HepG2 (cell line): ENCODE data around the gene GDF7. TPM values are rescaled to one million over a fixed set of nuclear protein-coding genes. Genes with fewer than 3 reads are reported as not detected.

Source experiments
- AGO1 ChIP-seq: fragments of 200-400 bp; formaldehyde crosslinking; IDR thresholded peaks from 2 replicates; pipeline ENCODE4 v1.6.1; 2017; ENCODE audit warnings: mild to moderate bottlenecking, low read depth, low read length, moderate library complexity; ENCODE audit not compliant: poor library complexity, severe bottlenecking
- FOXC1 ChIP-seq: sonication (generic); formaldehyde crosslinking; IDR thresholded peaks from 2 replicates; pipeline ENCODE4 v1.8.0; 2022; ENCODE audit warnings: mild to moderate bottlenecking, missing genetic modification reagents, borderline replicate concordance
- FOXO1 ChIP-seq: sonication (generic); formaldehyde crosslinking; IDR thresholded peaks from 2 replicates; pipeline ENCODE4 v1.4.0; 2020; ENCODE audit warnings: missing genetic modification reagents
- GATAD2A ChIP-seq: IDR thresholded peaks from 2 replicates; pipeline ENCODE4 v1.6.1; 2016
- MTA3 ChIP-seq: sonication (generic); formaldehyde crosslinking; IDR thresholded peaks from 2 replicates; pipeline ENCODE4 v1.4.0; 2020; ENCODE audit warnings: missing genetic modification reagents
- PAWR ChIP-seq: sonication (generic); formaldehyde crosslinking; IDR thresholded peaks from 2 replicates; pipeline ENCODE4 v1.4.0; 2020; ENCODE audit warnings: missing genetic modification reagents, mild to moderate bottlenecking, borderline replicate concordance
- POGZ ChIP-seq: sonication (generic); formaldehyde crosslinking; IDR thresholded peaks from 2 replicates; pipeline ENCODE4 v1.4.0; 2020; ENCODE audit warnings: mild to moderate bottlenecking, missing genetic modification reagents
- SMARCC2 ChIP-seq: fragments of 450-650 bp; IDR thresholded peaks from 2 replicates; pipeline ENCODE4 v1.6.1; 2017; ENCODE audit warnings: antibody characterized with exemption, mild to moderate bottlenecking
- ZNF136 ChIP-seq: sonication (generic); formaldehyde crosslinking; IDR thresholded peaks from 2 replicates; pipeline ENCODE4 v1.8.1; 2022; ENCODE audit warnings: low read depth, mild to moderate bottlenecking, moderate library complexity, missing genetic modification reagents
- ZNF737 ChIP-seq: sonication (generic); formaldehyde crosslinking; IDR thresholded peaks from 2 replicates; pipeline ENCODE4 v1.5.0; 2020; ENCODE audit warnings: missing genetic modification reagents, mild to moderate bottlenecking, borderline replicate concordance
- ZZZ3 ChIP-seq: sonication (generic); formaldehyde crosslinking; IDR thresholded peaks from 2 replicates; pipeline ENCODE4 v1.4.0; 2020; ENCODE audit warnings: missing genetic modification reagents, mild to moderate bottlenecking, borderline replicate concordance
- polyA plus RNA-seq, 8 experiments: library from polyadenylated mRNA; depleted of rRNA in 3 of 8; stranded (reverse) in 7 of 8; unstranded in 1 of 8; fragments of >200 nt; fragmentation: Illumina TruSeq in 4 of 8; extraction: Trizol in 4 of 8; gene quantifications; 2 replicates each; pipeline versions ENCODE4 v1.2.1 to v1.2.3, GENCODE V29; 2011 to 2016; ENCODE audit warnings: low read depth in 4 of 8, missing spikeins in 1 of 8, mixed read lengths in 1 of 8; ENCODE audit not compliant: insufficient read depth in 1 of 8
- total RNA-seq, 5 experiments: library from RNA; depleted of rRNA; stranded (reverse); fragments of >200 nt; fragmentation: Illumina TruSeq; extraction: Trizol; gene quantifications; 2 replicates each; pipeline ENCODE4 v1.2.3, GENCODE V29; 2016; ENCODE audit warnings: low read depth in 1 of 5
- TF ChIP-seq, protein P1 (sequence below): sonication (generic); formaldehyde crosslinking; conservative IDR thresholded peaks from 2 replicates; pipeline ENCODE4 v1.5.0; 2020; ENCODE audit warnings: missing genetic modification reagents
- TF ChIP-seq, protein P2 (sequence below), 2 experiments: fragments of 450-650 bp in 1 of 2; sonication (generic) in 1 of 2; formaldehyde crosslinking; IDR thresholded peaks; 2 replicates each; pipeline versions ENCODE4 v1.5.0 to v1.8.0; 2020 to 2022; ENCODE audit warnings: mild to moderate bottlenecking in 1 of 2, missing genetic modification reagents in 1 of 2
- TF ChIP-seq, protein P3 (sequence below): sonication (generic); formaldehyde crosslinking; conservative IDR thresholded peaks from 2 replicates; pipeline ENCODE4 v1.4.0; 2020; ENCODE audit warnings: missing genetic modification reagents
- TF ChIP-seq, protein P4 (sequence below): IDR thresholded peaks from 2 replicates; pipeline ENCODE4 v1.6.1; 2016; ENCODE audit warnings: missing compliant biosample characterization, missing genetic modification reagents, borderline replicate concordance
- TF ChIP-seq, protein P5 (sequence below): sonication (generic); formaldehyde crosslinking; IDR thresholded peaks from 2 replicates; pipeline ENCODE4 v1.5.0; 2020; ENCODE audit warnings: missing genetic modification reagents
- TF ChIP-seq, protein P6 (sequence below): sonication (generic); formaldehyde crosslinking; IDR thresholded peaks from 2 replicates; pipeline ENCODE4 v1.4.0; 2020; ENCODE audit warnings: missing genetic modification reagents
- TF ChIP-seq, protein P7 (sequence below): sonication (generic); formaldehyde crosslinking; IDR thresholded peaks from 2 replicates; pipeline ENCODE4 v1.8.1; 2023; ENCODE audit warnings: missing genetic modification reagents, mild to moderate bottlenecking, borderline replicate concordance

GDF7 gene
- total and polyA plus RNA-seq, 2 of the 13 experiments (the other 11 are each of a cell fraction or from before 2014, with no cell fraction given) = 1.6 to 15.0 TPM

DNA sequence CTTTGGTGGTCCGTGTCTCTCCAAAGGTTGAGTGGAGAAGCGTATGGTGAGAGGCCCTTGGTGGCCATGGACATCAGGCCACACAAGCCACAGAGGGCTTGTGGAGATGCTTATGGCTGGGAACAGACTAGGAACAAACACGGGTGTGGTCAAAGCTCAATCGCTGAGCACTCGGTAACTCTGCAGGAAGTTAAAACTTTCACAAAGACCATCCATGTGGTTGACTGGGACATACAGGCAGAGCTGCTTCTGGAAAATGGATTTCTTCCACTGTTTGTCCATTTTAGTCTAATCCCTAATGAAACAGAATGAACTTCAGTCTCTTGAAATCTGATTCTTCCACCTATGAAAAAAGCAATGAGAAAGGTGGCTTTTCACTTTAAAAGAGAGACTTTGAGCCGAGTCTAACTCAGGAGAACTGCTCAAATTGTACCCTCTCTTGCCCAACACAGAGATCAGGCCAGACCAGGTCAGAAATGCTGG lies 17.7 kb downstream of the GDF7 start (continued):
- TF ChIP-seq, protein P1, sequence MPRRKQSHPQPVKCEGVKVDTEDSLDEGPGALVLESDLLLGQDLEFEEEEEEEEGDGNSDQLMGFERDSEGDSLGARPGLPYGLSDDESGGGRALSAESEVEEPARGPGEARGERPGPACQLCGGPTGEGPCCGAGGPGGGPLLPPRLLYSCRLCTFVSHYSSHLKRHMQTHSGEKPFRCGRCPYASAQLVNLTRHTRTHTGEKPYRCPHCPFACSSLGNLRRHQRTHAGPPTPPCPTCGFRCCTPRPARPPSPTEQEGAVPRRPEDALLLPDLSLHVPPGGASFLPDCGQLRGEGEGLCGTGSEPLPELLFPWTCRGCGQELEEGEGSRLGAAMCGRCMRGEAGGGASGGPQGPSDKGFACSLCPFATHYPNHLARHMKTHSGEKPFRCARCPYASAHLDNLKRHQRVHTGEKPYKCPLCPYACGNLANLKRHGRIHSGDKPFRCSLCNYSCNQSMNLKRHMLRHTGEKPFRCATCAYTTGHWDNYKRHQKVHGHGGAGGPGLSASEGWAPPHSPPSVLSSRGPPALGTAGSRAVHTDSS (CRISPR knock-in tag) = no peak
- TF ChIP-seq, protein P2, sequence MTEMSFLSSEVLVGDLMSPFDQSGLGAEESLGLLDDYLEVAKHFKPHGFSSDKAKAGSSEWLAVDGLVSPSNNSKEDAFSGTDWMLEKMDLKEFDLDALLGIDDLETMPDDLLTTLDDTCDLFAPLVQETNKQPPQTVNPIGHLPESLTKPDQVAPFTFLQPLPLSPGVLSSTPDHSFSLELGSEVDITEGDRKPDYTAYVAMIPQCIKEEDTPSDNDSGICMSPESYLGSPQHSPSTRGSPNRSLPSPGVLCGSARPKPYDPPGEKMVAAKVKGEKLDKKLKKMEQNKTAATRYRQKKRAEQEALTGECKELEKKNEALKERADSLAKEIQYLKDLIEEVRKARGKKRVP (CRISPR knock-in tag; IDR thresholded peaks at IDR 0.05) = no peak
- TF ChIP-seq, protein P3, sequence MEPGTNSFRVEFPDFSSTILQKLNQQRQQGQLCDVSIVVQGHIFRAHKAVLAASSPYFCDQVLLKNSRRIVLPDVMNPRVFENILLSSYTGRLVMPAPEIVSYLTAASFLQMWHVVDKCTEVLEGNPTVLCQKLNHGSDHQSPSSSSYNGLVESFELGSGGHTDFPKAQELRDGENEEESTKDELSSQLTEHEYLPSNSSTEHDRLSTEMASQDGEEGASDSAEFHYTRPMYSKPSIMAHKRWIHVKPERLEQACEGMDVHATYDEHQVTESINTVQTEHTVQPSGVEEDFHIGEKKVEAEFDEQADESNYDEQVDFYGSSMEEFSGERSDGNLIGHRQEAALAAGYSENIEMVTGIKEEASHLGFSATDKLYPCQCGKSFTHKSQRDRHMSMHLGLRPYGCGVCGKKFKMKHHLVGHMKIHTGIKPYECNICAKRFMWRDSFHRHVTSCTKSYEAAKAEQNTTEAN = no peak
- no peak for TF ChIP-seq FOXC1 (CRISPR knock-in tag)
- peak; percentile 35; the same call in 1 of the 2 replicates for TF ChIP-seq GATAD2A (CRISPR knock-in tag)
- no peak for TF ChIP-seq AGO1
- no peak for TF ChIP-seq ZNF136 (CRISPR knock-in tag)
- no peak for TF ChIP-seq MTA3 (CRISPR knock-in tag)
- no peak for TF ChIP-seq FOXO1 (CRISPR knock-in tag)
- no peak for TF ChIP-seq SMARCC2
- no peak for TF ChIP-seq PAWR
- TF ChIP-seq ZZZ3 (CRISPR knock-in tag) = no peak
- TF ChIP-seq ZNF737 (CRISPR knock-in tag) = no peak
- TF ChIP-seq, protein P4, sequence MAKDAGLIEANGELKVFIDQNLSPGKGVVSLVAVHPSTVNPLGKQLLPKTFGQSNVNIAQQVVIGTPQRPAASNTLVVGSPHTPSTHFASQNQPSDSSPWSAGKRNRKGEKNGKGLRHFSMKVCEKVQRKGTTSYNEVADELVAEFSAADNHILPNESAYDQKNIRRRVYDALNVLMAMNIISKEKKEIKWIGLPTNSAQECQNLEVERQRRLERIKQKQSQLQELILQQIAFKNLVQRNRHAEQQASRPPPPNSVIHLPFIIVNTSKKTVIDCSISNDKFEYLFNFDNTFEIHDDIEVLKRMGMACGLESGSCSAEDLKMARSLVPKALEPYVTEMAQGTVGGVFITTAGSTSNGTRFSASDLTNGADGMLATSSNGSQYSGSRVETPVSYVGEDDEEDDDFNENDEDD = no peak
- TF ChIP-seq POGZ (CRISPR knock-in tag) = peak; percentile 56
- TF ChIP-seq, protein P5, sequence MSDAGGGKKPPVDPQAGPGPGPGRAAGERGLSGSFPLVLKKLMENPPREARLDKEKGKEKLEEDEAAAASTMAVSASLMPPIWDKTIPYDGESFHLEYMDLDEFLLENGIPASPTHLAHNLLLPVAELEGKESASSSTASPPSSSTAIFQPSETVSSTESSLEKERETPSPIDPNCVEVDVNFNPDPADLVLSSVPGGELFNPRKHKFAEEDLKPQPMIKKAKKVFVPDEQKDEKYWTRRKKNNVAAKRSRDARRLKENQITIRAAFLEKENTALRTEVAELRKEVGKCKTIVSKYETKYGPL (CRISPR knock-in tag) = no peak
- TF ChIP-seq, protein P6, sequence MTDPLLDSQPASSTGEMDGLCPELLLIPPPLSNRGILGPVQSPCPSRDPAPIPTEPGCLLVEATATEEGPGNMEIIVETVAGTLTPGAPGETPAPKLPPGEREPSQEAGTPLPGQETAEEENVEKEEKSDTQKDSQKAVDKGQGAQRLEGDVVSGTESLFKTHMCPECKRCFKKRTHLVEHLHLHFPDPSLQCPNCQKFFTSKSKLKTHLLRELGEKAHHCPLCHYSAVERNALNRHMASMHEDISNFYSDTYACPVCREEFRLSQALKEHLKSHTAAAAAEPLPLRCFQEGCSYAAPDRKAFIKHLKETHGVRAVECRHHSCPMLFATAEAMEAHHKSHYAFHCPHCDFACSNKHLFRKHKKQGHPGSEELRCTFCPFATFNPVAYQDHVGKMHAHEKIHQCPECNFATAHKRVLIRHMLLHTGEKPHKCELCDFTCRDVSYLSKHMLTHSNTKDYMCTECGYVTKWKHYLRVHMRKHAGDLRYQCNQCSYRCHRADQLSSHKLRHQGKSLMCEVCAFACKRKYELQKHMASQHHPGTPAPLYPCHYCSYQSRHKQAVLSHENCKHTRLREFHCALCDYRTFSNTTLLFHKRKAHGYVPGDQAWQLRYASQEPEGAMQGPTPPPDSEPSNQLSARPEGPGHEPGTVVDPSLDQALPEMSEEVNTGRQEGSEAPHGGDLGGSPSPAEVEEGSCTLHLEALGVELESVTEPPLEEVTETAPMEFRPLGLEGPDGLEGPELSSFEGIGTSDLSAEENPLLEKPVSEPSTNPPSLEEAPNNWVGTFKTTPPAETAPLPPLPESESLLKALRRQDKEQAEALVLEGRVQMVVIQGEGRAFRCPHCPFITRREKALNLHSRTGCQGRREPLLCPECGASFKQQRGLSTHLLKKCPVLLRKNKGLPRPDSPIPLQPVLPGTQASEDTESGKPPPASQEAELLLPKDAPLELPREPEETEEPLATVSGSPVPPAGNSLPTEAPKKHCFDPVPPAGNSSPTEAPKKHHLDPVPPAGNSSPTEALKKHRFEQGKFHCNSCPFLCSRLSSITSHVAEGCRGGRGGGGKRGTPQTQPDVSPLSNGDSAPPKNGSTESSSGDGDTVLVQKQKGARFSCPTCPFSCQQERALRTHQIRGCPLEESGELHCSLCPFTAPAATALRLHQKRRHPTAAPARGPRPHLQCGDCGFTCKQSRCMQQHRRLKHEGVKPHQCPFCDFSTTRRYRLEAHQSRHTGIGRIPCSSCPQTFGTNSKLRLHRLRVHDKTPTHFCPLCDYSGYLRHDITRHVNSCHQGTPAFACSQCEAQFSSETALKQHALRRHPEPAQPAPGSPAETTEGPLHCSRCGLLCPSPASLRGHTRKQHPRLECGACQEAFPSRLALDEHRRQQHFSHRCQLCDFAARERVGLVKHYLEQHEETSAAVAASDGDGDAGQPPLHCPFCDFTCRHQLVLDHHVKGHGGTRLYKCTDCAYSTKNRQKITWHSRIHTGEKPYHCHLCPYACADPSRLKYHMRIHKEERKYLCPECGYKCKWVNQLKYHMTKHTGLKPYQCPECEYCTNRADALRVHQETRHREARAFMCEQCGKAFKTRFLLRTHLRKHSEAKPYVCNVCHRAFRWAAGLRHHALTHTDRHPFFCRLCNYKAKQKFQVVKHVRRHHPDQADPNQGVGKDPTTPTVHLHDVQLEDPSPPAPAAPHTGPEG (CRISPR knock-in tag) = no peak
- TF ChIP-seq, protein P7, sequence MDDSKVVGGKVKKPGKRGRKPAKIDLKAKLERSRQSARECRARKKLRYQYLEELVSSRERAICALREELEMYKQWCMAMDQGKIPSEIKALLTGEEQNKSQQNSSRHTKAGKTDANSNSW (CRISPR knock-in tag) = no peak
